HG02884 (cell line): ENCODE results near the gene COMTD1.

Source experiments
- ATAC-seq: cut with Tn5 transposase; IDR thresholded peaks from one replicate; pipeline ENCODE4 v1.9.1; 2021; ENCODE audit warnings: mild to moderate bottlenecking, moderate library complexity; ENCODE audit not compliant: unreplicated experiment

Gene COMTD1

DNA sequence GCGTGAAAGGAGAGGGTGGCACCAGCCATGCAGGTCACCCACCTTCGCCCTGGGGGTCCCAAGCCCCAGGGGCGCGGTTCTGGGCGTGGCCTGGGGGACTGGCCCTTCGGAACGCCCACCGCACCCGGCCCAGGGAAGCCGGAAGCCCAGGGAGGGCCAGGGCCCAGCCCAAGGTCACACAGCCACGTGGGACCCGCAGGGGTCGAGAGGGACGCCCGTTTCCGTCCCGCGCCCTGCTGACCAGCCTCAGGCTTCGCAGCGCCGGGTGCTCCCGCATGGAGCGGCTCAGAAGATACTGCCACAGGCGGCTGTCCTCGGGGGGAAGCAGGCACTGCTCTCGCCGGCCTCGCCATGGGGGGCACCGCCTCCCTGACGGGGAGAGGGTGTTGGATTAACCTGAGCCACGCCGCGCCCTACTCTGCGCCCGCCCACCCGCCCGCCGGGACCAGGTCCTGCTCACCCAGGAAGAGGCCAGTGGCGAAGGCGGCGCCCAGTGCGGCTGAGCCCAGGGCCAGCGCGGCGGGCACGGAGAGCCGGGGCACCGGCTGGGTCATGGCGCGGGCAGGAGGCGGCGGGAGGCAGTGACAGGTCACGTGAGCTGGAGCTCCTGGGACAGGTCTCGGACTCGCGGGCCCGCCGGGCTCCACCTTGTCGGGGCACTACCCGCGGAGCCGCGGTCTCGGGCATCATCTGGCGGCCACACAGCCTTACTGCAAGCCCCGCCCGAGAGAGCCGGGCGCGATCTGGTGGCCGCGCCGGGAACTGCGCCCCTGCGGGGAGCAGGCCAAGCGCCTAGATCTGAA is at the start of gene COMTD1:
Gene COMTD1 (minus strand): TSS at position 583 of the 803 bp plus-strand sequence. CDS start 29 bp downstream, at position 554.
- ATAC-seq: peak; percentile 74

DNA sequence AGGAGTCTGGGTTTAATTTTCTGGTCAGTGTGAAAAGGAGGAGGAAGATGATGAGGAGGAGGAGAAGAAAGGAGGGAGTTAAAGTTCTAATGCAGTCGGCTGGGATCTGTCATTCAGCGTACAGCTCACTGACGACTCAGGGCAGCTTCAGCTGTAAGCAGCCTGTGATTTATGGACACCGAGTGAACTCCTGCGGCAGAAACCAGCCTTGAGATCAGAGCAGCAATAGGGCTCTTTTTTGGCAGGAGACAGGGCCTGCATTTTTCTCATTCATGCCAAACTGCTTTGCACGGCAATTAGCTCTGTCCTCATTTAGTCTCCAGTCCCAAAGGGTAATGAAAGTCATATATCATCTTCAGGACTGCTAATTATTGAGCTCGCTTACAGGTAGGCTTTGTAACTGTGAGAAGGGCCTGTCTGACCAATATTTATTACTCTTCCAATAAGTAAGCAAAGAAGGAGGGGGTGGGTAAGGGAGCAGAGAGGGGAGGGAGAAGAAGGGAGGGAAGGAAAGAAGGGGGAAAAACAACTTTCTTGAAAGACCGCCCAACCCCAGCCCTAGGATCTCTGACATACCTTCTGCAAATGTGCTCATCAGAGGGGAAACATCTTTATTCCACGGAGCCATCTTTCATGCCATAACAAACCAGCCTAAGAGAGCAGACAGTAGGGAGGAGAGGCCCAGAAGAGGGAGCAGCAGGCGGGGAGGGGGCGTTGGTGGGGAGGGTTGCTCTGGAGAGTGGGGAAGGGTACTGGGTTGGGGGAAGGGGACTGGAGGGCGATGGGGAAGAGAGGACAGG is 48.1 kb upstream of the COMTD1 start:
- no peak for ATAC-seq

DNA sequence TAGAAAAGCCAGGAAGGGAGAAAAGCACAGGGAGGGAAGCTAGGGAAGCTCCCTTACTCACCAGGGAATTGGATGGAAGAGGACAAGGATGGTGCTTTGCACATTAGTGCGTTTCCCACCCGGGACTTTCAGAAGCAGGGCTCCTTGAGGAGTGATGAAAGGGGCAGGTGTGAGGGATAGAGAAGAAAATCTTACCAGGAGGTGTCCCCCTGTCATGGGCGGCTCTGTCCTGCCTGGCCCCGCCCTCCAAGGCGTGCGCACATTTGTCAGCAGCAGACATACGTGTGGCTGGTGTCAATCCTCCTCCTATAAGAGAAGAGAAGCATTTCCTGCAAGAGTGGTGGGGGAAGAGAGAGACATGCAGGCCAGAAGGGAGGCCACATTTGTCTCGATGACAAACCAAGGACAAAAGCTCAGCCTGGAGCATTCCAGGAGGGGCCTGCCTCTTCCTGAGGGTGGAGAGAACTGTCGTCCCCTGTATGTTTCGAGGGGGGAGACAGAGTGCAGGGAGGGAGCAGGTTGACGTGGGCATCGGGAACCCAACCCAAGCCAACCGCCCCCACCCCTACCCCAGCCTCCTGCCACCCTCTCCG is 47.4 kb upstream of the COMTD1 start:
- ATAC-seq: no peak

DNA sequence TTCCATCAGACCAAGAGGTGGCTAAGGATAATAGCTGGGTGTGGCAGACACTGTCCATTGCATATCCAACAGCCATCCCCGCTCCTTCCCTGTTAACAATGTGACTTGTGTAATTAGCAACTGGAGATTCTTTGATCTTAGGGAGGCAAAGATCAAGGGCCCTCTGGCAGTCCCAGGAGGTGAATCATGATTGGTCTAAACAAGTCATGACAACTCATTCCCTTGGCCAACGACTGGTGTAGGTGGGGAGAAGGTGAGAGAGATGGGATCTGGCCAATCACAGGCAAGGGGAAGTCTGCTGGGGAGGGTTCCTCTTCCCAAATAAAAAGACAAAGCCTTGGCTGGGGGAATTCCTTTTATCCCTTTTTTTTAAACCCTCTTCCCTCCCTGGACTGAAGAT is 46.2 kb upstream of the COMTD1 start:
- ATAC-seq: no peak

DNA sequence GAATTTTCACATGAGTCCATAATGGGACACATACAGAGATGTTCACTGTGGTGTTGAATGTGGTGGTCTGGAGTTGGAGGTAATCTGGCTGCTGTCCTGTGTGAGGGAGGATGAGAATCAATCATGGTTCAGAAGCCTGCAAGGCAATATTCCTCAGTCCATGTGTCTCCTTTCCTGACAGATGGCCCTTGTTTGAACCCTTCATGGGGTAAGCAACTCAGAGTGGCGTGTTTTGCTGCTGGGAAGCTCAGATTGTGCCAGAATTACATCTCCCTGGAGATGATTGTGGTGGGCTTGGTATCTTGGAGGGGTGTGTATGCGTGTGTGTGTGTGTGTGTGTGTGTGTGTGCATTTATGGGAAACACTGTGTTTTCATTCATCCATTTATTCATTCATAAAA is 44.5 kb upstream of the COMTD1 start:
- no peak for ATAC-seq

DNA sequence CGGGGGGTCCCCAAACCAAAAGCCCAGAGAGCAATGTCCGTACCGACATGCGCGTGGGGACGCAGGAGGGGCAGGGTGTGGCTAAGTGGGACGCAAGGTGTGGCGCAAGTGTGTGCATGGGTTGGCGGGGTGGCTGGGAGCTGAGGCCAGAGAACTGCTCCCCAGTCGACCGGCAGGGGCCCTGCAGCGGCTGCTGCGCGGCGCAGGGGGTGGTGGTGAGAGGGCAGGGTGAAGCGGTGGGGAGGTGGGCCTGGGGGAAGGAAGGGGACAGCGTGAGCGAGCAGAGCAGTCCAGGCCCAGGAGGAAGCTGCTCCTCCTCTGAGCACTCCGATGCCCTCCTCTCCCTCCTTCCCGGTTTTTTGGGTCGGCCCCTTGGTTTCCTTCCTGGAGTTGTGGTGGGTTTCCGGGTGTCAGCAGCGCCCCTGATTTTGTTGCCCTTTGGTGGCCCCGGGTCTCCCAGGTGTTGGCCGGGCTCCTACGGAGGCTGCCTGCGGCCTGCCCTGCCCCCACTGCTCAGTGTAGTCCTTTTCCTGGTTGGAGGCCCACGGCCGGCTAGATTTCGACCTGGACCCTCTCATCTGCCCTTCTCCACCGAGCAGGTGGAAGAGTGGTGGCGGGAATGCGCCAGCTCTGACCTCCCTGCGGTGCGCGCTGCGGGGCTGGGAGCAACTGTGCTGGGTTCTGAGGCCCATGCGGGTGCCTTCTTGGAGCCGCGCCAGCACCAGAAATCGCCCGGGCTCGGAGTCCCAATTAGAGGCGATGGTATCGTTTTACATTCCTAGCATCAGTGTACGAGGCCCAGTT is 40.5 kb upstream of the COMTD1 start:
- ATAC-seq: no peak

DNA sequence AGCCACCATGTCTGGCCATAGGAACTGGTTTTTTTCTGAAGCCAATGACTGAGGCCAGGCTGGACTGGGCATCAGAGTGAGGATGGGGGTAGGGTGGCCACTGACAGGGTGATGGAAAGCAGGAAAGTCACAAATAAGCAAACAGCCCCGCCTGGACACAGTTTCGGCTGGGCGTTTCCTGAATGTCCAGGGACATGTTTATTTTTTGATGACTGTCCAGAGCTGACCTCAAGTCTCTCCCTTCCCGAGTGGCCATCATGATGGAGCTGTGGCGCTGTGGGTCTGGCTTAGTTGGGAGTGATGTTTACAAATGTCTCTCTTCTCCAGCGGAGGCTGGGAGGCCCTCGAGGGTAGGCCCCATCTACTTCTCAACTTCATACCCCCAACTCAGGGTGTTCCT is 37.1 kb upstream of the COMTD1 start:
- no peak for ATAC-seq

DNA sequence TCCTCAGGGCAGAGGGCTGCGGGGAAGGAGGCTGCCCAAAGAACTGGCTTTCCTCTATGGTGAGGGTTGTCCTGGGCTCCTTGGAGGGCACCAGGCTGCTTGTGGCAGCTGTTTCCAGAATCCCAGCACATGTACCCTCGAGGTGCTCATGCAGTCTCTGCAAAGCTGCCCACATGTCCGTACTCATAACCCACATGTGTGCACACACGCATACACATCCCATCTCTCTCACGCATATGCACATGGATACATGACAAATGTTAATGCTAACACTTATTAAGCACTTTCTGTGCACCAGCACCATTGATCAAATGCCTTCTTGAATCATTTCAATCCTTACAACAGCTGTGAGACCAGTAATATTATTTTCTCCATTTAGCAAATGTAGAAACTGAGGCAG is 36.3 kb upstream of the COMTD1 start:
- ATAC-seq: no peak

DNA sequence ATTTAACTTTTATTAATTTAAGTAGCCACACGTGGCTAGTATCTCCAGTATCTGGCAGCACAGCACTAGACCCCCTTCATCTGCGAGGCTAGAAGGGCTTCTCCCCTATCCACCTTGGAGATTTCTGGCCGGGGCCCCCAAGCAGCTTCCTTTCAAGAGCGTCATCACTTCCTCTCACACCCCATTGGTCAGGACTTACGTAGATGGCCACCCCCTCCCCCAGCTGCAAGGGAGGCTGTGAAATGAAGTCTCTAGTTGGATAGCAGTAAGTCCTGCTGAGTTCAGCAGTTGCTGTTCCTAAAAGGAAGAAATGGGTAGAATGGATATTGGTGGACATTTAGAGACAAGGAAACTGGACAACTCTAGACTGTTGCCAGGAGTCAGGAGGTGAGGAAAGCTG is 33.8 kb upstream of the COMTD1 start:
- no peak for ATAC-seq

DNA sequence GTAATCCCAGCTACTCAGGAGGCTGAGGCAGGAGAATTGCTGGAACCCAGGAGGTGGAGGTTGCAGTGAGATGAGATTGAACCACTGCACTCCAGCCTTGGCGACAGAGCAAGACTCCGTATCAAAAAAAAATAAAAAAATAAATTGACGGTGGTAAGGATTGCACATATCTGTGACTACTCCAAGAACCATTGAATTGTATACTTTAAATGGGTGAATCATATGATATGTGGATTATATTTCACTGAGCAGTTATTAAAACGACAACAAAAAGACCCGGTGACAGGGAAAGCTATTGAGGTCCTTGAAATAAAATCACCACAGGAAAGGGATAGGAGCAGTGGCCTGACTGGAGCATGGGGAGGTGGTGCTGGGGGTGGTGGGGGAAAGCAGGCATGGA is 31.2 kb upstream of the COMTD1 start:
- ATAC-seq: no peak

DNA sequence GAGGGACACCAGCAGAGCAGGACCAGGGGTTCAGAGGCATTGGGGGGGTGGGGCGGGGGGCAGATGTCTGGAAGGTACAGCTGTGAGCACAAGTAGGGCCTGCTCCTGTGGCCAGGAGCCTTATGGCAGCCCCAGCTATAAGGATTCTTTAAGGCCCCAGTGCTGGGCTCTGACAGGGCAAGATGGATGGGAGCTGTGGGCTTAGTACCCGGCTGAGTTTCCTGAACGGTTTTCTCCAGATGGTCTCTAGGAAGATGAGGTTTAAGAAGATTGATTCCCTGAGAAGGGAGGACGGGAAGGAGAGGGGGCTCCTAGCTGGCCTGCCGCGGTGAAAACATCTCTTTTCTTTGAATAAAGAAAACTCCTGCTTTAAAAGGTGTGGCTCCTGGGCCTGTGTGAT is 30.1 kb upstream of the COMTD1 start:
- ATAC-seq: no peak

DNA sequence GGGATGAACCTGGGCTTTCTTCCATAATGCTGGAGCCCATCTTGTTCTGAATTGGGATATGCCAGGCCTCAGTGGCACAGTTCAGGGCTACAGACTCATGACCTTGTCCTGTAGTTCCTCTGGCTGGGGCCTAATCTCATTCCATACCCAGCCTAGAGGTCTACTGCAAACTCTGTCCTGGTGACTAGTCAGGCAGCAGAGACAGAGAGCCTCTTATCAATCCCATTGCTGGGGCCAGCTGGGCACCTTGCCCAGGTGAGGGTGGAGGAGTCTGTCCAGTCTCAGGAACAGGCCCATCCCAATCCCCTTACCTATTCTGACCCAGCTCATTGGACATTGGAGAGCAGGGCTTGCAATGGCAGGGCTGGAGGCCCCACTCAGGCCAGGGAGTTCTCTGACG is 28.0 kb upstream of the COMTD1 start:
- ATAC-seq: no peak

DNA sequence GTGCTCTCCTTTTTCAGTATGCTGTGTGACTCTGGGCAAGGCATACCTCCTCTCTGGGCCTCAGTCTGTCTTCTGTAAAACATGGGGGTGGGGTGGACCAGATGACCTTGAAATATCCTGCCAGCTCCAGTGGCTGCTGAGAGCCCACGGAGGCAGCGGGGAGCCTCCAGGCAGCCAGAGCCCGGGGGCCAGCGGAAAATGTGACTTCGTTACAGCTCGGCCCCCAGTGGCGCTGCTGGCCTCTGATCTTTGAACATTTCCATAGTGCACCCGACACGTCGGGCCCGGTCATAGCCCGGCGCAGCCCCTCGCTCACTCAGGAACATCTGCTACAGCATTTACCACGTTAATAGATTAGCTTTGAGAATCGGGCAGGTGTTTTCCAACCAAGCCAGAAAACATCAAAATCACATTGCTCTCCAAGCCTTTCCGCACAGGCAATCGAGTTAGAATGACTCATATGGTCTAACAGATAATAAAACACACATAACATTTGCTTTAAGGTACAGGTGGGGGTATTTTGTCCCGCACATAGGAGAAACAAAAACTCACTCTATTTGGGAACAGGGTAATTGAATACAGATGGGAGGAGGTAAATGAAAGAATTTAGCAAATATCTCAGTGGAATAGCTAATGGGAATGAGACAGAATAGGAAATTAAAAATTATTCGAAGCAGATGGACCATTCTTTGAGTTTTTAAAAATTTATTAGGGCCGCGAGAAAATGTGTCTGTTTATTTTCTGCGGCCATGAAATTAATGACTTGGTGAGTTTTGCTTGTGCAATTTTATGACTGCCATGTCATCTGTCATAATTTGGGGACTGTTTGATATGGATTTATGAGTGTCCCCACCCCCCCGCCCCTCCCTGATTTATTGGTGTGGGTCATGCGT is 26.3 kb upstream of the COMTD1 start:
- no peak for ATAC-seq

DNA sequence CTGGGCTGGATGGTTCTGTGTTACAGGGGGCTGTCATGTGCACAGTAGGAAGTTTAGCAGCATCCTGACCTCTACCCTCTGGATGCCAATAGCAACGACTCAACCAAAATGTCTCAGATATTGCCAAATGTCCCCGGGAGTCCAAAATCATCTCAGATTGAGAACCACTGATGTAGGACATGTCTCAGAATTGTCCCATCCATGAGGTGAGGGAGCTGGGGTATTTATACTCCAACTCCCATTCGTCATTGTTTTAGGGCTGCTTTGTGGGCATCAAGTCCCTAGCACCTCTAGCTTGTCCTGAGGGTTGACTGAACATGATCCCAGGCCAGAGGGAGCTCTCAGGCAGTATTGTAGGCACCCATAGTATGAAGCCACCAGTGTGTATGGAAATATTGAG is 25.2 kb upstream of the COMTD1 start:
- no peak for ATAC-seq

DNA sequence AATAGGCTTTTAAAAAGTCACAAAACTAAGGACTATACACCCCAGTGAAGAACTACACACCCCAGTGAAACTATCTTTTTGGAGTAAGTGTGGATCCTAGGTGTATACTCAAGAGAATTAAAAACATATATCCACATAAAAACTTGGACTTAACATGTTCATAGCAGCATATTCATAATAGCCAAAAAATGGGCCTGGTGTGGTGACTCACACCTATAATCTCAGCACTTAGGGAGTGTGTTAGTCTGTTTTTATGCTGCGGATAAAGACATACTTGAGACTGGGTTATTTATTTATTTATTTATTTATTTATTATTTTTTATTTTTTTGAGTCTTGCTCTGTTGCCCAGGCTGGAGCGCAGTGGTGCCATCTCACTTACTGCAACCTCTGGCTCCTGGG is 19.0 kb upstream of the COMTD1 start:
- ATAC-seq: no peak

DNA sequence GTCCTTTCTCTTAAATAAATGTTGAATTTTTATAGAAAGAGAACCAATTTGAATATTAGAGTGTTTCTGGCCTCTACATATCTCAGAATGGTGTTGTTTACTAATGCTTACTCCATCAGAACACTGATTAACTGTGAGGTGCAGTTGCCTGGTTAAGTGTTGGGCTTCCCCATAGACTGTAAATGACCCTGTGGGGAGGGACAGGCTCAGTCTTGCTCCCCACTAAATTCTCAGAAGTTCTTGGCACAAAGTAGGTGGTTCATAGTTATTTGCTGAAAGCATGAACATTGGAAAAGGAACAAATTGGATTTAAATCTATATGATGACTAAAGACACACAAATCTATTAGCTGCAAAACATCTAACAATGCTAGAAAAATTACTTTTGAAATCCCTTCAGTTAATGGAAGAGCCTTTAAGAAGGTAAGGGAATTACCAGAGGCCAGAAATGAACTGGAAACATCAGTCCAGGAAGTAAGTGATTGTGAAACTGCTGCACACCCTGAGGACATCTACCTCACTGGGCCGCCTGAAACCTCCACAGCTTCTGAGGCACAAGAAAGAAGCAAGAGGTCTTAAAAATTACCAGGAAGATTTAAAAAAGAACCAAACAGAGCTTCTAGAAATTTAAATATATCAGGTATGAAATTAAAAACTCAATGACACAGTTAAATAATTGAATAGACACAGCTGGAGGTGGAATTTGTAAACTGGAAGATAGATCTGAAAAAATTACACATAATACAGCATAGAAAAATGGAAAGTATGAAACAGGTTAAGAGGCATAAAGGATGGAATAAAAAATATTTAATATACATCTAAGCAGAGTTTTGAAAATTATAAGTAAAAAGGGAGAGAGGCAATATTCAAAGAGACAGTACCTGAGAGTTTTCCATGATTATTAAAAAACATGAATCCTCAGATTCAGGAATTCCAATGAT is 17.8 kb upstream of the COMTD1 start:
- ATAC-seq: no peak

DNA sequence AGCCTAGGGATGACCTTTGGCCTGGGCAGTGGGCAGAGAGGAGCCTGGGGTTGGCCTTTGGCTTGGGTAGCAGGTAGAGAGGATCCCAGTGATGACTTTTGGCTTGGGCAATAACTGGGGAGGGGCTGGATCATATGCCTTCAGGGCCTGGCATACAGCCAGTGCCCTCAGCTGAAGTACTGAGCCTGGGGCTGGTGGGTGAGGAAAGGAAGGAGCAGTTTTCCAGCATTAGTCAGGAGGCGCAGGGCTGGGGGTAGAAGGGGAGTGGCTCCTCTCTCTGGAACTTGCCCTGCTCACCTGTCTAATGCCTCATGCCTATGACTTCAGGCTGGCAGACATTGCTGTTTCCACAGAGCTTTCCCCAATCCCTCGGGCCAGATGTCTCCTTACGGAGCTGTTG is 15.2 kb upstream of the COMTD1 start:
- no peak for ATAC-seq

DNA sequence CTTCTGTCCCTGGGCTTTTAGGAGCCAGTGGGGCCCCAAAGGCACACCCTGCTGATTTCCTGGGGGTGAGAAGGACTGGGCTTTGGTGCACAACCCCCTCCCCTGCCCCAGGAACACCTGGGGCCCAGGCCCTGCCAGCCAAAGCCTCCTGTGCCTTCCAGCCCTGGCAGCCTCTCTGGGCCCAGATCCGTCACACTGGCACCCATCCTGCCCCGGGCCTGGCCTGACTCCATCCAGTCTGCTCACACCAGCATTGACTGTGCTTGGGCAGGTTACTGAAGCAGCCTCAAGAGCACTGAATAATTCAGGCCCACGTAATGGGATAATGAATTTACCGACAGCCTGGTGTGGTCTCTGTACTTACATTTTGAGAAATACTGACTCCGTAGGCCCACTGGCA is 12.0 kb upstream of the COMTD1 start:
- no peak for ATAC-seq

DNA sequence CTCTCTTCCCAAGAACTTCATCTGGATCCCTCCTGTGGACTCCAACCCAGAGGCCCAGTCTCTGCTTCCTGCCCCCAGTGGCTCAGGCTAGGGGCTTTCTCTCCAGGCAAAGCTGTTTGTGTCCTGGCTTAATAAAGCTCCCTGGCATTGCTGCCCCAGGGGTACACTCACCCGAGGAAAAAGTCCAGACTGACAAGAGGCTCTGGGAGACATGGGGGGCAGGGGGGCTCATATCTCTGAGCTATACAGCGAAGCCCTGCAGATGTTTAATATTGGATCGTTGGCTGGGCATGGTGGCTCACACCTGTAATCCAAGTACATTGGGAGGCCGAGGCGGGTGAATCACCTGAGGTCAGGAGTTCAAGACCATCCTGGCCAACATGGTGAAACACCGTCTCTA is 10.7 kb upstream of the COMTD1 start:
- ATAC-seq: no peak
